H9 (cell line): ENCODE data around the gene PIP4K2A. TPM values are rescaled to one million over a fixed set of nuclear protein-coding genes. Genes with fewer than 3 reads are reported as not detected.

ENCODE experiments used
- DNase-seq: peaks from one replicate; pipeline ENCODE4 v3.0.0-alpha.2; 2017
- H2AFZ ChIP-seq: one replicate; pipeline ENCODE4 v1.6.1; 2013; ENCODE audit warnings: mild to moderate bottlenecking, low read length, control low read depth, moderate library complexity
- H2AK5ac ChIP-seq: 2 replicates; pipeline ENCODE4 v1.6.1; 2013; ENCODE audit warnings: low read length, control low read depth, mixed read lengths; ENCODE audit not compliant: insufficient read length
- H2BK120ac ChIP-seq: one replicate; pipeline ENCODE4 v1.6.1; 2013; ENCODE audit warnings: low read depth, mild to moderate bottlenecking, low read length, control low read depth, inconsistent platforms; ENCODE audit not compliant: poor library complexity, severe bottlenecking
- H2BK12ac ChIP-seq: 2 replicates; pipeline ENCODE4 v1.6.1; 2013; ENCODE audit warnings: low read length, control low read depth, mixed read lengths, low read depth; ENCODE audit not compliant: insufficient read length
- H2BK15ac ChIP-seq: 2 replicates; pipeline ENCODE4 v1.6.1; 2013; ENCODE audit warnings: low read depth, low read length, control low read depth
- H2BK20ac ChIP-seq: one replicate; pipeline ENCODE4 v1.6.1; 2013; ENCODE audit warnings: low read depth, mild to moderate bottlenecking, low read length, control low read depth, inconsistent platforms; ENCODE audit not compliant: poor library complexity, severe bottlenecking
- H2BK5ac ChIP-seq: 2 replicates; pipeline ENCODE4 v1.6.1; 2013; ENCODE audit warnings: low read length, control low read depth, mixed read lengths; ENCODE audit not compliant: insufficient read length
- H3K14ac ChIP-seq: 2 replicates; pipeline ENCODE4 v1.6.1; 2013; ENCODE audit warnings: low read length, control low read depth; ENCODE audit not compliant: insufficient read depth
- H3K18ac ChIP-seq: 2 replicates; pipeline ENCODE4 v1.6.1; 2013; ENCODE audit warnings: low read depth, mild to moderate bottlenecking, mixed read lengths, low read length, control low read depth; ENCODE audit not compliant: insufficient read length
- H3K23ac ChIP-seq: 2 replicates; pipeline ENCODE4 v1.6.1; 2013; ENCODE audit warnings: low read length, control low read depth, mixed read lengths, low read depth; ENCODE audit not compliant: insufficient read length
- H3K23me2 ChIP-seq: 2 replicates; pipeline ENCODE4 v1.6.1; 2013; ENCODE audit warnings: low read depth, mild to moderate bottlenecking, mixed read lengths, low read length, control low read depth; ENCODE audit not compliant: insufficient read length, poor library complexity, severe bottlenecking
- H3K27ac ChIP-seq: 2 replicates; pipeline ENCODE4 v1.5.1; 2013; ENCODE audit warnings: low read length, control low read depth, mixed read lengths, low read depth; ENCODE audit not compliant: insufficient read length
- H3K27me3 ChIP-seq: 2 replicates; pipeline ENCODE4 v1.6.1; 2013; ENCODE audit warnings: low read length, control low read depth, inconsistent platforms; ENCODE audit not compliant: insufficient read depth
- H3K4ac ChIP-seq: 2 replicates; pipeline ENCODE4 v1.6.1; 2013; ENCODE audit warnings: low read depth, mild to moderate bottlenecking, control low read depth, inconsistent platforms, low read length, moderate library complexity
- H3K4me1 ChIP-seq: 2 replicates; pipeline ENCODE4 v1.6.1; 2013; ENCODE audit warnings: low read length, control low read depth, inconsistent platforms; ENCODE audit not compliant: insufficient read depth
- H3K4me2 ChIP-seq: 2 replicates; pipeline ENCODE4 v1.6.1; 2013; ENCODE audit warnings: low read length, control low read depth, mixed read lengths; ENCODE audit not compliant: insufficient read length, insufficient read depth
- H3K56ac ChIP-seq: 2 replicates; pipeline ENCODE4 v1.6.1; 2013; ENCODE audit warnings: low read depth, mild to moderate bottlenecking, mixed read lengths, low read length, control low read depth; ENCODE audit not compliant: insufficient read length
- H3K79me1 ChIP-seq: 2 replicates; pipeline ENCODE4 v1.6.1; 2013; ENCODE audit warnings: low read depth, mild to moderate bottlenecking, moderate library complexity, low read length, control low read depth, inconsistent platforms; ENCODE audit not compliant: insufficient read depth, poor library complexity, severe bottlenecking
- H3K79me2 ChIP-seq: 2 replicates; pipeline ENCODE4 v1.6.1; 2013; ENCODE audit warnings: low read length, control low read depth, inconsistent platforms; ENCODE audit not compliant: insufficient read depth
- H3K9ac ChIP-seq: 2 replicates; pipeline ENCODE4 v1.6.1; 2013; ENCODE audit warnings: low read length, control low read depth, mixed read lengths; ENCODE audit not compliant: insufficient read length; ENCODE audit errors: extremely low read depth
- H3K9me3 ChIP-seq: one replicate; pipeline ENCODE4 v1.6.1; 2013; ENCODE audit warnings: low read depth, low read length, inconsistent platforms; ENCODE audit not compliant: control insufficient read depth
- H3T11ph ChIP-seq: one replicate; pipeline ENCODE4 v1.6.1; 2013; ENCODE audit warnings: mild to moderate bottlenecking, low read length, control low read depth, inconsistent platforms
- H4K20me1 ChIP-seq: one replicate; pipeline ENCODE4 v1.6.1; 2013; ENCODE audit not compliant: control insufficient read depth, insufficient read length, insufficient read depth
- H4K5ac ChIP-seq: 2 replicates; pipeline ENCODE4 v1.6.1; 2013; ENCODE audit warnings: low read depth, mild to moderate bottlenecking, mixed read lengths, low read length, control low read depth; ENCODE audit not compliant: insufficient read length
- H4K8ac ChIP-seq: replicated peaks from 2 replicates; pipeline ENCODE4 v1.6.1; 2013; ENCODE audit warnings: low read length, control low read depth, mixed read lengths, low read depth; ENCODE audit not compliant: insufficient read length
- H4K91ac ChIP-seq: 2 replicates; pipeline ENCODE4 v1.6.1; 2013; ENCODE audit warnings: low read depth, mild to moderate bottlenecking, moderate library complexity, mixed read lengths, low read length, control low read depth; ENCODE audit not compliant: insufficient read length
- H3K27ac Mint-ChIP-seq, 3 experiments: 2 replicates in 2 of 3; 3 replicates in 1 of 3; pipeline ENCODE4 v1.8.0; 2020 to 2021; ENCODE audit warnings: mixed read lengths in 3 of 3, mild to moderate bottlenecking in 1 of 3, moderate library complexity in 1 of 3
- H3K27me3 Mint-ChIP-seq: 2 replicates; pipeline ENCODE4 v1.8.0; 2021; ENCODE audit warnings: low read depth, mild to moderate bottlenecking, moderate library complexity, mixed read lengths
- H3K36me3 Mint-ChIP-seq, 3 experiments: 2 replicates in 2 of 3; 3 replicates in 1 of 3; pipeline ENCODE4 v1.8.0; 2020 to 2021; ENCODE audit warnings: low read depth in 3 of 3, mixed read lengths in 3 of 3; ENCODE audit not compliant: insufficient read depth in 1 of 3
- H3K4me1 Mint-ChIP-seq, 2 experiments: 2 replicates each; pipeline ENCODE4 v1.8.0; 2020; ENCODE audit warnings: mixed read lengths in 2 of 2
- H3K4me3 Mint-ChIP-seq, 2 experiments: 2 replicates in 1 of 2; 3 replicates in 1 of 2; pipeline ENCODE4 v1.8.0; 2020 to 2021; ENCODE audit warnings: mild to moderate bottlenecking in 2 of 2, mixed read lengths in 2 of 2, moderate library complexity in 1 of 2
- H3K9me3 Mint-ChIP-seq, 2 experiments: 2 replicates in 1 of 2; 3 replicates in 1 of 2; pipeline ENCODE4 v1.8.0; 2020; ENCODE audit warnings: mild to moderate bottlenecking in 2 of 2, mixed read lengths in 2 of 2, moderate library complexity in 1 of 2
- CTCF ChIP-seq: fragments of 200-600 bp; sonication (generic); conservative IDR thresholded peaks from 3 replicates; pipeline ENCODE4 v1.8.0; 2021; ENCODE audit warnings: antibody characterized with exemption, mild to moderate bottlenecking
- WGBS: extraction: QIAGEN DNeasy Blood & Tissue Kit; methylation state at CpG from one replicate; pipeline ENCODE4 v1.1.7; 2013; ENCODE audit warnings: missing lambda C conversion rate, low lambda C conversion rate, mixed read lengths; ENCODE audit not compliant: insufficient read length; ENCODE audit errors: extremely low coverage; 5-methylcytosine and 5-hydroxymethylcytosine counted together
- total RNA-seq: library from RNA; stranded (reverse); gene quantifications from 2 replicates; pipeline ENCODE4 v1.2.1, GENCODE V29; 2021

PIP4K2A gene
- total RNA-seq, 1 experiment from 2014 or later = 33.6 TPM

- Histone ChIP-seq H2BK15ac (no peak overlapping the region), H3K23ac (no peak overlapping the region), H4K91ac (no peak overlapping the region), H3K14ac (no peak overlapping the region), H3K9ac (no peak overlapping the region), H2AFZ (no peak overlapping the region), H3K4me2 (no peak overlapping the region), H4K5ac (no peak overlapping the region), H3K23me2 (no peaks in the 10 kb centered on the region), H3K9me3 (no peaks in the 10 kb centered on the region), H4K8ac (no peak overlapping the region), H2BK5ac (no peak overlapping the region), H3K56ac (no peak overlapping the region), H3K4me1 (peaks cover 3% of the 10 kb centered on the region; the same call in 1 of the 2 replicates), H4K20me1 (no peaks in the 10 kb centered on the region), H3K27me3 (no peaks in the 10 kb centered on the region), H3K79me2 (no peaks in the 10 kb centered on the region), H2BK20ac (no peak overlapping the region), H3T11ph (no peak overlapping the region), H3K4ac (no peak overlapping the region), H3K79me1 (no peaks in the 10 kb centered on the region), H3K18ac (no peak overlapping the region), H3K27ac (no peak overlapping the region), H2BK12ac (no peak overlapping the region), H2BK120ac (no peak overlapping the region), H2AK5ac (no peak overlapping the region)
- WGBS = no CpG with 5 or more reads among the region's 5 CpGs
- Mint-ChIP-seq H3K9me3 (no peaks in the 10 kb centered on the region), H3K4me3 (no peak overlapping the region), H3K36me3 (peaks cover 8 to 14% (median 11%) of the 10 kb centered on the region in 3 experiments; a peak in 6 of 7 replicates), H3K27ac (no peak overlapping the region), H3K27me3 (no peaks in the 10 kb centered on the region), H3K4me1 (peaks cover 7 to 20% of the 10 kb centered on the region in 2 experiments)
- no peak for DNase-seq
- no peak for TF ChIP-seq CTCF
These were observed 161.4 kb downstream of the PIP4K2A start for GRCh38 chr10:22552888-22553378.
